ENCODE measurements around the gene ARIH2. TPM values are rescaled to one million over a fixed set of nuclear protein-coding genes. Genes with fewer than 3 reads are reported as not detected.

ARIH2 gene
- total RNA-seq, 1 donor from 2014 or later, result 164 TPM

- intact Hi-C loops (cut with DNase I), result no loop called here
- ATAC-seq (ENCODE audit: poor library complexity) (no peak), DNase-seq (no peak)
These were observed 90.8 kb downstream of the ARIH2 start for GRCh38 chr3:49009396-49009795.

- DNase-seq, result no peak
- no peak for ATAC-seq (ENCODE audit: poor library complexity)
- intact Hi-C loops (cut with DNase I), result no loop called here
These were observed 93.9 kb downstream of the ARIH2 start for GRCh38 chr3:49012441-49013017.

DNA sequence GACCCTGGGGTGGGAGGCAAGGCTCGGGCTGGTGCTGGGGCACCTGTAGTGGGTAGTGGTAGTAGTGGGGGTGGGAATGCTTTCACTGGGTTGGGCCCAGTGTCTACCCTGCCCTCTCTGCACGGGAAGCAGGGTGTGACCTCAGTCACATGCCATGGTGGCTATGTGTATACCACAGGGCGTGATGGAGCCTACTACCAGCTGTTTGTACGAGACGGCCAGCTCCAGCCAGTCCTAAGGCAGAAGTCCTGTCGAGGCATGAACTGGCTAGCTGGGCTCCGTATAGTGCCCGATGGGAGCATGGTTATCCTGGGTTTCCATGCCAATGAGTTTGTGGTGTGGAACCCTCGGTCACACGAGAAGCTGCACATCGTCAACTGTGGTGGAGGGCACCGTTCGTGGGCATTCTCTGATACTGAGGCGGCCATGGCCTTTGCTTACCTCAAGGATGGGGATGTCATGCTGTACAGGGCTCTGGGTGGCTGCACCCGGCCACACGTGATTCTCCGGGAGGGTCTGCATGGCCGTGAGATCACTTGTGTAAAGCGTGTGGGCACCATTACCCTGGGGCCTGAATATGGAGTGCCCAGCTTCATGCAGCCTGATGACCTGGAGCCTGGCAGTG is 94.6 kb downstream of the ARIH2 start:
- no peak for ATAC-seq (ENCODE audit: poor library complexity)
- intact Hi-C loops (cut with DNase I), result no loop called here
- DNase-seq, result no peak

DNA sequence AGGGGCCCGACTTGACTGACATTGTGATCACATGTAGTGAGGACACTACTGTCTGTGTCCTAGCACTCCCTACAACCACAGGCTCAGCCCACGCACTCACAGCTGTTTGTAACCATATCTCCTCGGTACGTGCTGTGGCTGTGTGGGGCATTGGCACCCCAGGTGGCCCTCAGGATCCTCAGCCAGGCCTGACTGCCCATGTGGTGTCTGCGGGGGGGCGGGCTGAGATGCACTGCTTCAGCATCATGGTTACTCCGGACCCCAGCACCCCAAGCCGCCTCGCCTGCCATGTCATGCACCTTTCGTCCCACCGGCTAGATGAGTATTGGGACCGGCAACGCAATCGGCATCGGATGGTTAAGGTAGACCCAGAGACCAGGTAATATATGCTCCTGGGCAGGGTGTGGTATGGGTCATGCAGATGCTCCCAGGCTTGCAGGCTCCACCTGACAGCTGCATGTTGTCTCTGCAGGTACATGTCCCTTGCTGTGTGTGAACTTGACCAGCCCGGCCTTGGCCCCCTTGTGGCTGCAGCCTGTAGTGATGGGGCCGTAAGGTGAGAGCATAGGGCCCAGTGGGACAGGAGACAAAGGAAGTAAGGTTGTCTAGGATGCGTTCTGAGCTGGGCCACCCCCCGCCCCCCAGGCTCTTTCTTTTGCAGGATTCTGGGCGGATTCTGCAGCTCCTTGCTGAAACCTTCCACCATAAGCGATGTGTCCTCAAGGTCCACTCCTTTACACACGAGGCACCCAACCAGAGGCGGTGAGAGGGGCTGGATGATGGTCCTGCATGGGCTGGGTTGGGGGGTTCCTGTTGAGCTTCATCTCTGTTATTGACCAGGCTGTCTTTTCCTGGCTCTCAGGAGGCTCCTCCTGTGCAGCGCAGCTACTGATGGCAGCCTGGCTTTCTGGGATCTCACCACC is 95.4 kb downstream of the ARIH2 start:
- DNase-seq, result no peak
- intact Hi-C loops (cut with DNase I), result no loop called here
- ATAC-seq (ENCODE audit: poor library complexity), result no peak

DNA sequence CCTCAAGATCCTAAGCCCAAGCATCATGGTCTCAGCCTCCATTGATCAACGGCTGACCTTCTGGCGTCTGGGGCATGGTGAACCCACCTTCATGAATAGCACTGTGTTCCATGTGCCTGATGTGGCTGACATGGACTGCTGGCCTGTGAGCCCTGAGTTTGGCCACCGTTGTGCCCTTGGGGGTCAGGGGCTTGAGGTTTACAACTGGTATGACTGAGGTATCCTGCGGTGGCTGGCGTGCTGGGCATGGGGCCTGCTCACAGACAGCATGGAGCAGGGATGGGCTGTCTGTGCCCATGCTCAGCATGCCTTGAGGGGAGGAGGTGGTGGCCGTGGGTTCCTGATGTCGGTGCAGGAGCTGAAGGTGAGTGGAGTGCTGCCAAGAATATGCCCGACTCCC is 96.4 kb downstream of the ARIH2 start:
- ATAC-seq (ENCODE audit: poor library complexity) (no peak), DNase-seq (no peak)
- intact Hi-C loops (cut with DNase I), result no loop called here

DNA sequence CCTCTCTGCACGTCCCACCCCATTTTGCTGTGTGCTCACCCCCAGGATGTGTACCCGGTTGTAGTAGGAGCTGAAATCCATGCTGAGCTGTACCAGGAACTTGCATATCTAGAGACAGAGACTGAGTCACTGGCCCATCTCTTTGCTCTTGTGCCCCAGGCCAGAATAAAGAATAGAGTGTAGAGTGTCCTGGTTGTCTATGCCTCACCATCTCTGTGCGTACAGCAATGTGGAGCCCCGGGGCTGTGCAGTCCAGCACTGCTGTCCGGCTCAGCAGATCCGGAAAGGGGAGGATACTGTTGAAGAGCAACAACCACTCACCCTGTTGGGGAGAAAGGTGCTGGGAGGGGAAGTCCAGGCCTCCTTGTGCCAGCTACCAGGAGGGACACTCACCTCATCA is 97.1 kb downstream of the ARIH2 start:
- DNase-seq, result no peak
- no peak for ATAC-seq (ENCODE audit: poor library complexity)
- intact Hi-C loops (cut with DNase I), result no loop called here

DNA sequence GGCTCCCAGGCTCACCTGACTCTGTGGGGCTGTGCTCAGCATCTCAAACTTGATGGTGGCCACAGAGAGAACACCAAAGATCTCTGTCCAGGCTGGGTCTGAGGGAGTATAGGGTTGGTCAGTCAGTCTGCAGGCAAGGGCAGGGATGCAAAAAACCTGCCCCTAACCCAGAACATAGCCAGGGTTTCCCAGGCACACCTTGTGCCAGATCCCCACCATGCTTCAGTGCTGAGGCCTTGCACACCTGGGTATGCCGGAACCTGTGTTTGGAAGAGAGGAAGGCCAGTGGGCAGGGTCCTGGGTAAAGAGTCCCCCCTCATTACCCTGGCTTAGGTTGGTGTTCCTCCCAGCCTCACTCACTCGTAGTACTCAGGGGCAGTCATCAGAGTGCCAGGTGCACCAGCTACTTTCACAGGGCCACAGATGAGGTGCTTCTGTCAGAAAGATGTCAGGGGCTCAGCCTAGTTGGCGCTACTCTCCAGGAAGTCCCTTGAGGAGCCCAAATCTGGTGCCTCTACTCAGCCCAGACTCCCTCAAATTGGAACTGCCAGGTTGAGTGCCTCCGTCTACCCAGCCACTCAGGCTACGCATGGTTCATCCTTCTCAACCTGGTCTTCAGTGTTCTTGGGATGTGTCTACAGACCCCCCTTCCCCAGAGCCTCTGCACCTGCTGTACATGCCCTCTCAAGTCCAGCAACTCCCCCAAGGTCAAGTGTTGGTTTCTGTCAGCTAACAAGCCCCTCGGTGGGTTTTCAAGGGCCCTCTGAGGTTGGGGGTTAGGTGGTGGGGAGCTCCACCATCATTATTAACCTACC is 98.0 kb downstream of the ARIH2 start:
- ATAC-seq (ENCODE audit: poor library complexity) (no peak), DNase-seq (no peak)
- intact Hi-C loops (cut with DNase I), result no loop called here

DNA sequence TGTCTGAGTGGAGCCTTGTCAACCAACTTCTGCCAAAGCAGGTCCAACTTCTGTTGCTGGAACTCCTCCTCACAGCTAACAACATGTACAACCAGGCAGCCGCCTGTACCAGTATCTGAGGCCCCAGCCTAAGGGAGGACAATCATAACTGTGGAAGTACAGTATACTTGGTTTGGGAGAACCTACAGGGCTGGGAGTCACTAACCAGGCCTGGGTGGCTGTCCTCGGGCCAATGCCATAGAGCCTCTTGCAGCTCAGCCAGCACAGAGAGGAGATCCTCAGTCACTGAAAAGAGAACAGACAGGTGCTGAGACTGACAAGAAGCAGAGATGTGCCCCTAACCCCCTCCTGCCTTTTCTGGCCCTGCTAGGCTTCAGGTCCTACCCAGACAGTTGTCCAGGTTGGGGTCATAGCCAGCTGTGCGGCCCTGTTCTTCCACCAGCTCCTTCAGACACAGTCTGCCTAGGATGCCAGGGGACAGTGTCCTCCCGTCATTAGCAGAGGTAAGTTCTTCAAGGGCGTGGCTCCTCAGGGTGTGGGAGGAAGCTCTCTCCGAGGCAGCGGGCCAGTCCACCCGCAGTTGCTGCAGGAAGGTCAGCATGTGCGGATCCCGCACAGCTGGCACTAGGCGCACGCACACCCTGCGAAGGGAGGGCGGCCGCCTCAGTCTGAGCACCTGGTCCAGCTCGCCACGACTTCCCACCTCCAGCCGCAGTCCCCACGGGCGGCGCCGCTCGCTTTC is 98.8 kb downstream of the ARIH2 start:
- no peak for ATAC-seq (ENCODE audit: poor library complexity)
- intact Hi-C loops (cut with DNase I), result no loop called here
- DNase-seq, result no peak

GRCh38 chr3:49017971-49018706 is 99.5 kb downstream of the ARIH2 start, which contains the start of gene DALRD3:
TSS of gene DALRD3 (minus strand) at chr3:49018580. CDS start at chr3:49018564, 16 bp downstream.
- intact Hi-C loops (cut with DNase I), result no loop called here
- DNase-seq (peak; percentile 79), ATAC-seq (ENCODE audit: poor library complexity) (peak; percentile 8)

GRCh38 chr3:49018707-49019006 is 100.0 kb downstream of the ARIH2 start:
- intact Hi-C loops (cut with DNase I), result no loop called here
- no peak for ATAC-seq (ENCODE audit: poor library complexity)
- DNase-seq, result no peak

- DNase-seq (no peak), ATAC-seq (ENCODE audit: poor library complexity) (no peak)
- intact Hi-C loops (cut with DNase I), result no loop called here
These were observed 101.3 kb downstream of the ARIH2 start for GRCh38 chr3:49019941-49020329.

GRCh38 chr3:49020330-49021212 is 101.9 kb downstream of the ARIH2 start:
- intact Hi-C loops (cut with DNase I), result no loop called here
- ATAC-seq (ENCODE audit: poor library complexity), result peak; percentile 3
- DNase-seq, result peak; percentile 76

- intact Hi-C loops (cut with DNase I), result no loop called here
- peak; percentile 90 for ATAC-seq (ENCODE audit: poor library complexity)
- peak; percentile 100 for DNase-seq
These were observed 102.7 kb downstream of the ARIH2 start for GRCh38 chr3:49021213-49021812.

- DNase-seq (peak; percentile 96), ATAC-seq (ENCODE audit: poor library complexity) (peak; percentile 88)
- intact Hi-C loops (cut with DNase I), result no loop called here
These were observed 103.4 kb downstream of the ARIH2 start, which contains the start of gene NDUFAF3 for GRCh38 chr3:49021813-49022687. TSS of gene NDUFAF3 (plus strand) at chr3:49022121. CDS start at chr3:49022145, 24 bp downstream.

- DNase-seq (no peak), ATAC-seq (ENCODE audit: poor library complexity) (no peak)
- intact Hi-C loops (cut with DNase I), result no loop called here
These were observed 104.1 kb downstream of the ARIH2 start for GRCh38 chr3:49022688-49023171.
